HG02763 (cell line): ENCODE results near the gene SAMD8.
A peak's percentile ranks its signal among the peaks of the same experiment; 100 is the strongest.
"Not testable (repeated sequence)": the region's sequence is repeated elsewhere in the genome, so short reads cannot be mapped to it uniquely, and the experiment has no call there.

Experiments
- ATAC-seq: cut with Tn5 transposase; IDR thresholded peaks from one replicate; pipeline ENCODE4 v1.9.1; 2021; ENCODE audit warnings: mild to moderate bottlenecking, moderate library complexity; ENCODE audit not compliant: unreplicated experiment

The SAMD8 gene

GRCh38 chr10:75137533-75138438, 26.3 kb downstream of the SAMD8 start:
- ATAC-seq, result no peak

DNA sequence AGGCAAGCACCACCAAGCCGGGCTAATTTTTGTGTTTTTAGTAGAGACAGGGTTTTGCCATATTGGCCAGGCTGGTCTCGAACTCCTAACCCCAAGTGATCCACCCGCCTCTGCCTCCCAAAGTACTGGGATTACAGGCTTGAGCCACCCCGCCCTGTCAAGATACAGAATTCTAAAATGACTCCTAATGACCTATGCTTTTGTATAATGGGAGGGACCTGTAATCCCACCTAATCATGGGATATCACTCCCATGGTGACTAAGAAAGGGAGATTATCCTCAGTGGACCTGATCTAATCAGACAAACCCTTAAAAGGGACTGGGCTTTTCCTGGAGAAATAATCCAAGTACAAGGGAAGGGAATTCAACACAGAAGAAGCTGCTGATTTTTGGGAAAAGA, 28.8 kb downstream of the SAMD8 start:
- ATAC-seq, result no peak

DNA sequence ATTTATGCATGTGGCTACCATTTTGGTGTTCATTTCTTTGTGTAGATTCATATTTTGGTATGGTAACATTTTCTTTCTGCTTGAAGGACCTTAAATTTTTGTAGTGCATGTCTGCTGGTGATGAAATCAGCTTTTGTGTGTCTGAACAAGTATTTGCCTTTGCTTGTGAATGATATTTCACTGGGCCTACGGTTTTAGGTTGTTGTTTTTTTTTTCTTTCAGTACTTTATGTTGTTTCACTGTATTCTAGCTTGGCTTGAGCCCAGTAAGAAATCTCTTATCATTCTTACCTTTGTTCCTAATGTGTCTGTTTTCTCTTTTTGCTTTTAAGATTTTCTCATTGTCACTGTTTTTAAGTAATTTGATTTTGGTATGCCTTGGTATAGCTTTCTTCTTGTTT, 31.9 kb downstream of the SAMD8 start:
- ATAC-seq, result no peak

- ATAC-seq, result no peak
Observed at GRCh38 chr10:75145590-75145989, 34.1 kb downstream of the SAMD8 start.

- no peak for ATAC-seq
Observed at GRCh38 chr10:75146780-75147179, 35.3 kb downstream of the SAMD8 start.

DNA sequence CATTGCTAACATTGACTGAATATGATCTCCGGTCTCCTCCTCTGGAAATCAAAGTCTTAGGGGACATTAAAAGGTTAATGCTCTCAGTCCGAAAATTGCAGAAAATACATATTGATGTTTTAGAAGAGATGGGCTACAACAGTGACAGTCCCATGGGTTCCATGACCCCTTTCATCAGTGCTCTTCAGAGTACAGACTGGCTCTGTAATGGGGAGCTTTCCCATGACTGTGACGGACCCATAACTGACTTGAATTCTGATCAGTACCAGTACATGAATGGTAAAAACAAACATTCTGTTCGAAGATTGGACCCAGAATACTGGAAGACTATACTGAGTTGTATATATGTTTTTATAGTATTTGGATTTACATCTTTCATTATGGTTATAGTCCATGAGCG, 39.2 kb downstream of the SAMD8 start:
- ATAC-seq, result no peak

DNA sequence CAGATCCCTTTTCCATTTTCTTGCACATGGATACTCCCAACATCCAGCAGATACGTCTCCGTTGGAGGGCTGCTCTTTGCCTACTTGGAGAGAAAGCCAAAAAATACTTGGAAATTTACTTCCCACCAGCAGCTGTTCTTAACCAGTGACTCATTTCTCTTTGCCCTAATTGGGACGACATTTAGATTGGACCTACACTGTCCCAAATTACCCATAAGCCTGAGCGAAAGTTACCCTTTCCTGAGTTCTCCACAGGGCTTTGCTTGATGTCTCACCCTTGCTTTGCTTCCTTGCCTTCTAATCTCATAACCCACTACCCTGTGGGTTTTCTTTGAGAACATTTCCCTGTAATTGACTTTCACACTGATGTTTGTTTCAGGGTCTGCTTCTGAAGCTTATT, 48.1 kb downstream of the SAMD8 start:
- no peak for ATAC-seq

DNA sequence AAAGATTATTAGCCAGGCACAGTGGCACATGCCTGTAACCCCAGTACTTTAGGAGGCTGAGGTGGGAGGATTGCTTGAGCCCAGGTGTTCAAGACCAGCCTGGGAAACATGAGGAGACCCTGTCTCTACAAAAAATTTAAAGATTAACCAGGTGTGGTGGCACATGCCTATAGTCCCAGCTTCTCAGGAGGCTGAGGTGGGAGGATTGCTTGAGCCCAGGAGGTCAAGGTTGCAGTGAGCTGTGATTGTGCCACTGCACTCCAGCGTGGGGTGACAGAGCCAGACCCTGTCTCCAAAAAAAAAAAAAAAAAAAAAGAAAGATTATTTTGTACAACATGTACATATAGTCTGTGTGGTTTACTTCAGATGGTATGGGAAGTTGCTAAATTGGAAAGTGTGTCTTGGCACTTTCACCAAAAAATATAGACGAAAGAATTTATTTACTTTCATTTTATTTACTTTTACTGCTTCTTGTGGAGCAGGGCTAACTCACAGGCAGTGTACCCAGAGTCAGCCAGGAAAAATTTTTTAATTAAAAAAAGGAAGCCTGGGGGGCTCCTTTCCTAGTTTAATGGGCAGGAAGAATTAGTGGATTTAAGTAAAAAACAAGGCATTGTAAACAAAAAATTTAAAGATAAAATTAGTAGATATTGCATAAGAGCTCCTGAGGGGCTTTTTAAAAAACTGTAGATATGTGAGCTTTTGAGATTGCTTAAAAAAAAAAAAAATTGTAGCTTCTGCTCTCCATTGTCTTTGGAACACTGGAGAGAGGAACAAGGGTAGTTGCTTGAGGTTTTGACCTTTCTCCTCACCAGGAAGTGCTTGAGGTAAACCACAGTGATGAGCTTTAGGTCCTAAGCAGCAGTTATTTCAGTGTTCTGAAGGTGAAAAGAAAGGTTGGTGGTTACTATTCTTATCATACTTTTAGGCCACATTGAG, 54.5 kb downstream of the SAMD8 start:
- ATAC-seq, result peak; percentile 84

DNA sequence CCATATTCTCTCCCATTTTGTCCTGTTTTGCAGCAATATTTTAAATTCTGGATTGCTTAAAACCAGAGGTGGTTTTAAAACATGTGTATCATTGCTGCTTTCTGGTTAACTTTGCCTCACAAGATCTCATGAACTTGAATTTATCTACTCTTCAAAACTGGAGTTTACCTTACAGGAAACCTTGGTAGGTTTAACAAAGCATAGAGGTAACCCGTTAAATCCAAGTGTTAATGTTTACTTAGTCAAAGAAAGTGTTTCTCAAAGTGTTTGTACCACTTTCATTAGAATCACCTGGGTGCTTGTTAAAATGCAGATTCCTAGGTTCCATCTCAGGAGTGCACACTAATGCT, 55.1 kb downstream of the SAMD8 start:
- peak; percentile 5 for ATAC-seq

- ATAC-seq, result no peak
Observed at GRCh38 chr10:75168275-75168674, 56.8 kb downstream of the SAMD8 start.

DNA sequence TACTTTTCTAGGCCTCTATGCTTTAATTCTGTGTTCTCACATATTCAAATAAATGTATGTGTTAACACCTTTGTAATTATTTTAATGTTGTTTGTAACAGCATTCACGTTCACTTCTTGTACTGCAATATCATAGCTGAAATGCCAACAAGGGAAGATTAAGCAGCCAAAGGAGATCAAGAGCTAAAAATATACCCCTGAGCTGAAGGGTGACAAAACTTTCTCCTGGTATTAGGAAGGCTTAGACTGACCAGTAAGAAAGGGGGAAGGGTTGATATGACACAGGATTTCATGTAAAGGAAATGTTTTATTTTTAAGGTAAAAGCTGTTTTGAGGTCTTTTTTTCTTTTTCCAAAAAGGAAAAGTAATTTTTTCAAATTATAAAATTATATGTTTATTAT, 58.8 kb downstream of the SAMD8 start:
- ATAC-seq, result no peak

DNA sequence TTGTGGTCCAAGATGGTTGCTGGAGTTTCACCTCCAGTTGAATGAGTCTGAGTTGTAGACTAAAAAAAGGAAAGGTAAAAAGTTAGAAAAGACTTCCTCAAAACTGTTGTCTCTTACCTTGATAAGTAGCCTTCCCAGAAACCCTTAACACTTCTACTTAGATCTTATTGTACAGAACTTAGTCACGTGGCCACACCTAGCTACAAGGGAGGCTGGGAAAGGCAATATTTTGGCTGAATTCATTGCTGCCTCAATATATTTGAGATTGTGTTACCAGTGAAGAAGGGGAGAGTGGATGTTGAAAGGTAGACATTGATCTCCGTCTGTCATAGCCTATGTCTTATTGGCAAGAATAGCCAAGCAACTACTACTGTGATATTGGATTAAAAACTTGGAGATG, 63.6 kb downstream of the SAMD8 start:
- ATAC-seq, result no peak

DNA sequence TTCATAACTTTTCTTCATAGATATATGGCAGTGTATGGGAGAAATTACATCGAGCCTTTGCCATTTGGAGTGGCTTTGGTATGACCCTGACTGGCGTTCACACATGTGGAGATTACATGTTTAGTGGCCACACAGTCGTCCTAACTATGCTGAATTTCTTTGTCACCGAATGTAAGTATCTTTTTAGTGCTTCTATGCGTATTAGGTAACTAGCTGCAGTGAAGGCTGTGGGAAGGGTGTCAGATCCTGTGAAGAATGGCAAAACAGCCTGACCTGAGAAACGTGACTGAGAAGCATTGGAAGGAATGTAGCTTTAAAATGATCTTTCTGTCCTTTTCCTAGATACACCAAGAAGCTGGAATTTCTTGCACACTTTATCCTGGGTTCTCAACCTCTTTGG, 64.6 kb downstream of the SAMD8 start:
- no peak for ATAC-seq

DNA sequence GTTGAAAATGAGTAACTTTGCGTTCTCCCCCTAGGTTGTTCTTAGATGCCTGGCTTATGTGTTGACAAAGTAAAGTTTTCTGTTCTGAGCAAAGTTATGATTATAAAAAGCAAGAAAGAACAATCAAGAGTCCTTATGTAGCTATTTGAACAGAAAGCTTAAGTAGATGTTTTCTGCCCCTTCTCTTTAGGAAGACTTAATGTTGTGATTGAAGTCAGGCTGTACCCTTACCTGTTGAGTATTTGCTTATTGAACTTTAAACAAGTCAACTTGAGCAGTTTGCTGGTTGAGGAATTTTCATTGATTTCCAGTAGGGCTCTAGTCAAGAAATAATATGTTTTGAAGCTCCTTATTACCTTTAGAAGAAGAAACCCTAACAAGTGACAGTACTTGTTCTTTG, 65.3 kb downstream of the SAMD8 start:
- ATAC-seq, result no peak

GRCh38 chr10:75179657-75180177, 68.3 kb downstream of the SAMD8 start:
- no peak for ATAC-seq

GRCh38 chr10:75180592-75180991, 69.1 kb downstream of the SAMD8 start:
- no peak for ATAC-seq

- no peak for ATAC-seq
Observed at GRCh38 chr10:75181073-75181472, 69.6 kb downstream of the SAMD8 start.

DNA sequence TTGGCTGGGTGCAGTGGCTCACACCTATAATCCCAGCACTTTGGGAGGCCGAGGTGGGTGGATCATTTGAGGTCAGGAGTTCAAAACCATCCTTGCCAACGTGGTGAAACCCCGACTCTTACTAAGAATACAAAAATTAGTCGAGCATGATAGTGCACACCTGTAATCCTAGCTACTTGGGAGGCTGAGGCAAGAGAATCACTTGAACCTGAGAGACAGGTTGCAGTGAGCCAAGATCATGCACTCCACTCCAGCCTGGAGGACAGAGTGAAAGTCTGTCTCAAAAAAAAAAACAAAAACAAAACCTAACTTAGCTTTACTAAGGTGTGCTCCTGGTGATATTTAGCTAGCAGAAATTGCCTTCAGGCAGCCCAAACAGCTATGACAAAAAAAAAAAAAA, 74.9 kb downstream of the SAMD8 start:
- no peak for ATAC-seq

DNA sequence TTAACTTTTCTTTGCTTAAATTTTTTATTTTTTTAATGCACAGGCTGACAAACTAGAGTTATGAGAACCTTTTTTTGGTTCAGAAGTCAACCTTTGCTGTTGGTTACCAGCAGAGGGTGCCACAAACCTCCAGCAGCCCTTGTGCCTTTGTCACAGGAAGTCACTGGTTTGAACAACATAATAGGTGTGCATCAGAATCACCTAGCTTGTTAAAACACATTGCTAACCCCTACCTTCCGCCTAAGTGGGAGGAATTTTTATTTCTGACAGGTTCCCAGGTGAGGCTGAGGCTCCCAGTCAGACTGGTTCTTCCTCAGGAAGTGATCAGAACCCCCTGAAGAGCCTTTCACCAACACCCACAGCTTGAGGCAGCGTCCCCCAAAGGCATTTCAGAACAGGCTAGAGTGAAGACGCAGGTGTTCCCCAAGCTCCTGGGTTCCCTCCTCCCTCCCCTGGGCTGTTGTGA, 76.5 kb downstream of the SAMD8 start:
- ATAC-seq, result no peak

GRCh38 chr10:75188522-75188921, 77.1 kb downstream of the SAMD8 start:
- ATAC-seq, result not testable (repeated sequence)

DNA sequence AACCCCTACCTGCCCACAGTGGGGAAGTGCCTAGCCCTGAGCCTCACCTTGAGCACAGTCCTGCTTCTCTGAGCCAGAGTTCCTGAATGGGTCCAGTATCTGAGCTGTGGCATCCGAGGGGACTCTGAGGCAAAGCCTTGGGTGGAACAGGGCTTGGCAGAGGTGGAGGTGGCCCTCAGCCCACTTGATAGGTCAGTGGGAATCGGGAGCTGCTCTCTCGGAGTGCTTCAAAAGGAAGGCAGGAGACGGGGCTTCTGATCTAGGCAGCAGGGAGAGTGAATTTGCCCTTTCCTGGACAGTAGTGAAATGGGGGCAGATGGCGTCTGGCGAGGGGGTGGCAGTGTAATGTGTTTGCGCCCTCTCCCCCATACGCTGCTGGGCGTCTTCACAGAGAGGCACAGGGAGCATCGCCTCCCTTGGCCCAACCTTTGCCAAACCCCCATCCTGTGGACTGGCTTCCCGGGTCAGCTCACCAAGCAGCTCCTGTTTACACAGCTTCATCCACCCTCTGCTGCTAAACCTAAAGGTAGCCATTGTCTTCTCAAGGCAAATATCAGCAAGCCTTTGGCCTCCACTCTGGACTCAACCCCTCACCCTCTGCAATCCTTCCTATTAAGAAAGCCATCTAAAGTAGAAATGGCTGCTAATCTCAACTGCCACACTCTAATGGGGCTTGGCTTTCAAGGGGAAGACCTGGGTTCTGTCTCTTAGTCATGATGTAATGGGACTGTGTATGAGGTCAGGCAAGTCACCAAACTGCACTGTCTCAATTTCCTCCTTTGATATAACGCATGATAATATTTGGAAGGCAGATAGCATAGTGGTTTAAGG, 78.0 kb downstream of the SAMD8 start:
- no peak for ATAC-seq
